HepG2 (cell line): ENCODE measurements around the gene TFB1M. TPM values are rescaled to one million over a fixed set of nuclear protein-coding genes. Genes with fewer than 3 reads are reported as not detected.

Experiments used
- AKNA ChIP-seq: sonication (generic); formaldehyde crosslinking; IDR thresholded peaks from 2 replicates; pipeline ENCODE4 v1.4.0; 2020; ENCODE audit warnings: missing genetic modification reagents, borderline replicate concordance
- FOSL2 ChIP-seq: sonication (generic); formaldehyde crosslinking; IDR thresholded peaks from 2 replicates; pipeline ENCODE4 v1.4.0; 2020; ENCODE audit warnings: missing genetic modification reagents
- GTF2F1 ChIP-seq: fragments of 150-350 bp; IDR thresholded peaks from 2 replicates; pipeline ENCODE4 v1.6.1; 2014; ENCODE audit warnings: low read length
- HOXA9 ChIP-seq: sonication (generic); formaldehyde crosslinking; IDR thresholded peaks from 2 replicates; pipeline ENCODE4 v1.8.1; 2022; ENCODE audit warnings: missing genetic modification reagents, mild to moderate bottlenecking, moderate library complexity, borderline replicate concordance
- KDM1A ChIP-seq: IDR thresholded peaks from 2 replicates; pipeline ENCODE4 v1.6.1; 2016; ENCODE audit warnings: missing compliant biosample characterization
- LCORL ChIP-seq, 2 experiments: fragments of 450-650 bp in 1 of 2; sonication (generic) in 1 of 2; formaldehyde crosslinking in 1 of 2; IDR thresholded peaks; 2 replicates each; pipeline versions ENCODE4 v1.5.0 to v1.6.1; 2017 to 2020; ENCODE audit warnings: antibody characterized with exemption in 1 of 2, missing genetic modification reagents in 1 of 2
- ZNF280D ChIP-seq: sonication (generic); formaldehyde crosslinking; IDR thresholded peaks from 2 replicates; pipeline ENCODE4 v1.5.1; 2020; ENCODE audit warnings: mild to moderate bottlenecking, missing genetic modification reagents
- ZNF816 ChIP-seq: sonication (generic); formaldehyde crosslinking; IDR thresholded peaks from 2 replicates; pipeline ENCODE4 v1.8.0; 2022; ENCODE audit warnings: missing genetic modification reagents, mild to moderate bottlenecking, borderline replicate concordance
- ZSCAN5A ChIP-seq: sonication (generic); formaldehyde crosslinking; IDR thresholded peaks from 2 replicates; pipeline ENCODE4 v1.8.0; 2022; ENCODE audit warnings: mild to moderate bottlenecking, missing genetic modification reagents, borderline replicate concordance
- polyA plus RNA-seq, 8 experiments: library from polyadenylated mRNA; depleted of rRNA in 3 of 8; stranded (reverse) in 7 of 8; unstranded in 1 of 8; fragments of >200 nt; fragmentation: Illumina TruSeq in 4 of 8; extraction: Trizol in 4 of 8; gene quantifications; 2 replicates each; pipeline versions ENCODE4 v1.2.1 to v1.2.3, GENCODE V29; 2011 to 2016; ENCODE audit warnings: low read depth in 4 of 8, missing spikeins in 1 of 8, mixed read lengths in 1 of 8; ENCODE audit not compliant: insufficient read depth in 1 of 8
- total RNA-seq, 5 experiments: library from RNA; depleted of rRNA; stranded (reverse); fragments of >200 nt; fragmentation: Illumina TruSeq; extraction: Trizol; gene quantifications; 2 replicates each; pipeline ENCODE4 v1.2.3, GENCODE V29; 2016; ENCODE audit warnings: low read depth in 1 of 5

TFB1M gene
- total and polyA plus RNA-seq, 2 of the 13 experiments (the other 11 are each of a cell fraction or from before 2014, with no cell fraction given) = 91.4 to 122 TPM

- TF ChIP-seq AKNA (CRISPR knock-in tag) = no peak
- no peak for TF ChIP-seq GTF2F1
- TF ChIP-seq ZNF280D (CRISPR knock-in tag) = 0 out of 2 replicates have a peak, but pooled peaks have one; percentile 37
- TF ChIP-seq ZNF816 (CRISPR knock-in tag) = no peak
- TF ChIP-seq LCORL (IDR thresholded peaks at IDR 0.05) = no peak
- no peak for TF ChIP-seq LCORL (CRISPR knock-in tag; IDR thresholded peaks at IDR 0.05)
- TF ChIP-seq KDM1A (CRISPR knock-in tag) = 0 out of 2 replicates have a peak, but pooled peaks have one; percentile 51
- TF ChIP-seq ZSCAN5A (CRISPR knock-in tag) = no peak
- TF ChIP-seq HOXA9 (CRISPR knock-in tag) = no peak
- TF ChIP-seq FOSL2 = peak; percentile 82
Measured at GRCh38 chr6:155309150-155309549, 5.1 kb downstream of the TFB1M start (continued).
